GM12878 (cell line): ENCODE data around the gene PDXP. TPM values are rescaled to one million over a fixed set of nuclear protein-coding genes. Genes with fewer than 3 reads are reported as not detected.

ENCODE experiments used
- CHD4 ChIP-seq: fragments of 200-600 bp; sonication (generic); IDR thresholded peaks from 2 replicates; pipeline ENCODE4 v1.6.1; 2016; ENCODE audit warnings: mild to moderate bottlenecking
- EED ChIP-seq: sonication (generic); IDR thresholded peaks from 2 replicates; pipeline ENCODE4 v1.6.1; 2016; ENCODE audit warnings: antibody characterized with exemption, low read depth
- ELK1 ChIP-seq: IDR thresholded peaks from 2 replicates; pipeline ENCODE4 v1.6.1; 2012; ENCODE audit warnings: low read depth, low read length, improper control_type of control experiment
- EP300 ChIP-seq, 2 experiments: fragments of 150-350 bp in 1 of 2; IDR thresholded peaks; 2 replicates each; pipeline ENCODE4 v1.6.1; 2011 to 2012; ENCODE audit warnings: low read depth in 2 of 2, low read length in 2 of 2, borderline replicate concordance in 1 of 2, improper control_type of control experiment in 1 of 2, inconsistent platforms in 1 of 2; ENCODE audit not compliant: control insufficient read depth in 1 of 2
- FOXM1 ChIP-seq: IDR thresholded peaks from 2 replicates; pipeline ENCODE4 v1.6.1; 2012; ENCODE audit warnings: low read depth, mild to moderate bottlenecking, inconsistent platforms, low read length, moderate library complexity
- HSF1 ChIP-seq: fragments of 150-350 bp; IDR thresholded peaks from 2 replicates; pipeline ENCODE4 v1.6.1; 2014; ENCODE audit warnings: mild to moderate bottlenecking, low read depth, low read length
- IKZF2 ChIP-seq, 2 experiments: fragments of 450-650 bp; IDR thresholded peaks; 2 replicates each; pipeline ENCODE4 v1.6.1; 2017; ENCODE audit warnings: mild to moderate bottlenecking in 2 of 2, moderate library complexity in 2 of 2
- IRF4 ChIP-seq: IDR thresholded peaks from 2 replicates; pipeline ENCODE4 v1.6.1; 2011; ENCODE audit warnings: low read depth, low read length
- MEF2B ChIP-seq: fragments of 450-650 bp; IDR thresholded peaks from 2 replicates; pipeline ENCODE4 v1.6.1; 2018; ENCODE audit warnings: mild to moderate bottlenecking, moderate library complexity; ENCODE audit not compliant: partially characterized antibody, poor library complexity, severe bottlenecking
- MXI1 ChIP-seq: fragments of 150-350 bp; IDR thresholded peaks from 2 replicates; pipeline ENCODE4 v1.6.1; 2011; ENCODE audit warnings: low read depth, mild to moderate bottlenecking, inconsistent platforms, low read length, improper control_type of control experiment
- NFYB ChIP-seq: IDR thresholded peaks from 2 replicates; pipeline ENCODE4 v1.6.1; 2011; ENCODE audit warnings: low read depth, mild to moderate bottlenecking, low read length, improper control_type of control experiment, moderate library complexity; ENCODE audit not compliant: insufficient read depth
- POLR2AphosphoS2 ChIP-seq: IDR thresholded peaks from 2 replicates; pipeline ENCODE4 v1.6.1; 2011; ENCODE audit warnings: low read depth, mild to moderate bottlenecking, low read length, improper control_type of control experiment, moderate library complexity
- RBBP5 ChIP-seq: fragments of 200-600 bp; sonication (generic); conservative IDR thresholded peaks from 2 replicates; pipeline ENCODE4 v1.6.1; 2016
- RELA ChIP-seq: fragments of 450-650 bp; IDR thresholded peaks from 2 replicates; pipeline ENCODE4 v1.8.0; 2014; ENCODE audit warnings: borderline replicate concordance; ENCODE audit not compliant: partially characterized antibody
- SPI1 ChIP-seq: IDR thresholded peaks from 2 replicates; pipeline ENCODE4 v1.6.1; 2011; ENCODE audit warnings: low read depth, mild to moderate bottlenecking, low read length, moderate library complexity, borderline replicate concordance; ENCODE audit not compliant: insufficient read depth
- STAT1 ChIP-seq: fragments of 450-650 bp; conservative IDR thresholded peaks from 2 replicates; pipeline ENCODE4 v1.6.1; 2014; ENCODE audit warnings: antibody characterized with exemption, mild to moderate bottlenecking
- YY1 ChIP-seq: IDR thresholded peaks from 2 replicates; pipeline ENCODE4 v1.6.1; 2011; ENCODE audit warnings: low read depth, mild to moderate bottlenecking, low read length
- ZNF274 ChIP-seq: IDR thresholded peaks from one replicate; pipeline ENCODE4 v1.8.0; 2011; ENCODE audit not compliant: insufficient read length, insufficient read depth
- polyA plus RNA-seq, 11 experiments: library from polyadenylated mRNA; depleted of rRNA in 4 of 11; unstranded in 6 of 11; stranded (reverse) in 5 of 11; fragments of >200 nt; fragmentation: Nextera tagmentation in 4 of 11; fragmentation: Illumina TruSeq in 1 of 11; extraction: Ambion mirVana in 4 of 11; extraction: Trizol in 1 of 11; gene quantifications; 1 replicate in 1 of 11; 2 replicates in 10 of 11; pipeline versions ENCODE4 v1.2.1 to v1.2.3, GENCODE V29; 2011 to 2016; ENCODE audit warnings: inconsistent platforms in 2 of 11, missing spikeins in 2 of 11, low read depth in 1 of 11
- total RNA-seq, 4 experiments: library from RNA; depleted of rRNA in 3 of 4; stranded (reverse); fragments of >200 nt in 3 of 4; fragmentation: Illumina TruSeq in 1 of 4; extraction: Trizol in 1 of 4; gene quantifications; 2 replicates each; pipeline versions ENCODE4 v1.2.1 to v1.2.3, GENCODE V29; 2013 to 2021
- TF ChIP-seq, protein P1 (sequence below): fragments of 450-650 bp; IDR thresholded peaks from 2 replicates; pipeline ENCODE4 v1.6.1; 2016; ENCODE audit warnings: mild to moderate bottlenecking, moderate library complexity, borderline replicate concordance
- TF ChIP-seq, protein P2 (sequence below): fragments of 450-650 bp; IDR thresholded peaks from 2 replicates; pipeline ENCODE4 v1.6.1; 2016; ENCODE audit warnings: mild to moderate bottlenecking

Gene PDXP
- total and polyA plus RNA-seq, 10 of the 15 experiments (the other 5 are each of a cell fraction or from before 2014, with no cell fraction given): 4.4 to 56.7 (median 34.6) TPM

GRCh38 chr22:37686002-37686982 lies 27.8 kb downstream of the PDXP start, which contains the start of gene NOL12 (continued):
- peak; percentile 22 to 56; a peak in 2 of 4 replicates for TF ChIP-seq IKZF2 (IDR thresholded peaks at IDR 0.05)
- peak; percentile 90 for TF ChIP-seq MXI1
- TF ChIP-seq YY1: peak; percentile 83
- TF ChIP-seq, protein P1, sequence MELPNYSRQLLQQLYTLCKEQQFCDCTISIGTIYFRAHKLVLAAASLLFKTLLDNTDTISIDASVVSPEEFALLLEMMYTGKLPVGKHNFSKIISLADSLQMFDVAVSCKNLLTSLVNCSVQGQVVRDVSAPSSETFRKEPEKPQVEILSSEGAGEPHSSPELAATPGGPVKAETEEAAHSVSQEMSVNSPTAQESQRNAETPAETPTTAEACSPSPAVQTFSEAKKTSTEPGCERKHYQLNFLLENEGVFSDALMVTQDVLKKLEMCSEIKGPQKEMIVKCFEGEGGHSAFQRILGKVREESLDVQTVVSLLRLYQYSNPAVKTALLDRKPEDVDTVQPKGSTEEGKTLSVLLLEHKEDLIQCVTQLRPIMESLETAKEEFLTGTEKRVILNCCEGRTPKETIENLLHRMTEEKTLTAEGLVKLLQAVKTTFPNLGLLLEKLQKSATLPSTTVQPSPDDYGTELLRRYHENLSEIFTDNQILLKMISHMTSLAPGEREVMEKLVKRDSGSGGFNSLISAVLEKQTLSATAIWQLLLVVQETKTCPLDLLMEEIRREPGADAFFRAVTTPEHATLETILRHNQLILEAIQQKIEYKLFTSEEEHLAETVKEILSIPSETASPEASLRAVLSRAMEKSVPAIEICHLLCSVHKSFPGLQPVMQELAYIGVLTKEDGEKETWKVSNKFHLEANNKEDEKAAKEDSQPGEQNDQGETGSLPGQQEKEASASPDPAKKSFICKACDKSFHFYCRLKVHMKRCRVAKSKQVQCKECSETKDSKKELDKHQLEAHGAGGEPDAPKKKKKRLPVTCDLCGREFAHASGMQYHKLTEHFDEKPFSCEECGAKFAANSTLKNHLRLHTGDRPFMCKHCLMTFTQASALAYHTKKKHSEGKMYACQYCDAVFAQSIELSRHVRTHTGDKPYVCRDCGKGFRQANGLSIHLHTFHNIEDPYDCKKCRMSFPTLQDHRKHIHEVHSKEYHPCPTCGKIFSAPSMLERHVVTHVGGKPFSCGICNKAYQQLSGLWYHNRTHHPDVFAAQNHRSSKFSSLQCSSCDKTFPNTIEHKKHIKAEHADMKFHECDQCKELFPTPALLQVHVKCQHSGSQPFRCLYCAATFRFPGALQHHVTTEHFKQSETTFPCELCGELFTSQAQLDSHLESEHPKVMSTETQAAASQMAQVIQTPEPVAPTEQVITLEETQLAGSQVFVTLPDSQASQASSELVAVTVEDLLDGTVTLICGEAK: peak; percentile 99
- TF ChIP-seq RBBP5: no peak
- peak; percentile 55; the same call in 1 of the 2 replicates for TF ChIP-seq IRF4
- peak; percentile 74 for TF ChIP-seq RELA
- no peak for TF ChIP-seq FOXM1
- TF ChIP-seq CHD4: no peak
- TF ChIP-seq ZNF274: no peak
- TF ChIP-seq HSF1: no peak
- no peak; the same call in 1 of the 2 replicates for TF ChIP-seq POLR2AphosphoS2
- TF ChIP-seq, protein P2, sequence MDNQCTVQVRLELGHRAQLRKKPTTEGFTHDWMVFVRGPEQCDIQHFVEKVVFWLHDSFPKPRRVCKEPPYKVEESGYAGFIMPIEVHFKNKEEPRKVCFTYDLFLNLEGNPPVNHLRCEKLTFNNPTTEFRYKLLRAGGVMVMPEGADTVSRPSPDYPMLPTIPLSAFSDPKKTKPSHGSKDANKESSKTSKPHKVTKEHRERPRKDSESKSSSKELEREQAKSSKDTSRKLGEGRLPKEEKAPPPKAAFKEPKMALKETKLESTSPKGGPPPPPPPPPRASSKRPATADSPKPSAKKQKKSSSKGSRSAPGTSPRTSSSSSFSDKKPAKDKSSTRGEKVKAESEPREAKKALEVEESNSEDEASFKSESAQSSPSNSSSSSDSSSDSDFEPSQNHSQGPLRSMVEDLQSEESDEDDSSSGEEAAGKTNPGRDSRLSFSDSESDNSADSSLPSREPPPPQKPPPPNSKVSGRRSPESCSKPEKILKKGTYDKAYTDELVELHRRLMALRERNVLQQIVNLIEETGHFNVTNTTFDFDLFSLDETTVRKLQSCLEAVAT: peak; percentile 51; the same call in 1 of the 2 replicates
- TF ChIP-seq MEF2B: peak; percentile 42
- TF ChIP-seq ELK1: peak; percentile 90
- no peak for TF ChIP-seq EP300 (IDR thresholded peaks at IDR 0.05; ENCODE audit: borderline replicate concordance in 1 of 2, control insufficient read depth in 1 of 2, low read depth in 2 of 2, low read length in 2 of 2)
- TF ChIP-seq EED: peak; percentile 41; the same call in 1 of the 2 replicates
- peak; percentile 30 for TF ChIP-seq SPI1
- peak; percentile 65; the same call in 1 of the 2 replicates for TF ChIP-seq NFYB
- 0 out of 2 replicates have a peak, but pooled peaks have one; percentile 70 for TF ChIP-seq STAT1
